Activated naive CD4-positive, alpha-beta T cell treated with anti-CD3 and anti-CD28 coated beads, Interleukin-2, amount 10 ng/mL, durations not matched to agents 7 days and 5 days (primary cell): ENCODE data around the gene CSF1.
"Not testable (repeated sequence)": the region's sequence is repeated elsewhere in the genome, so short reads cannot be mapped to it uniquely, and the experiment has no call there.

Experiments
- CTCF ChIA-PET: fragments of 350-600 bp; sonication (Branson Sonifier 250); formaldehyde crosslinking; loops from one replicate; lab custom pipeline; 2021; ENCODE audit warnings: antibody characterized with exemption; lab: Charles Lee
- DNase-seq: peaks from one replicate; pipeline ENCODE4 v3.0.0-alpha.2; 2020
- H3K27ac Mint-ChIP-seq: one replicate; pipeline ENCODE4 v1.8.0; 2021; ENCODE audit warnings: mild to moderate bottlenecking, moderate library complexity, mixed read lengths
- H3K27me3 Mint-ChIP-seq: one replicate; pipeline ENCODE4 v1.8.0; 2021; ENCODE audit warnings: mild to moderate bottlenecking, mixed read lengths
- H3K36me3 Mint-ChIP-seq: one replicate; pipeline ENCODE4 v1.8.0; 2021; ENCODE audit warnings: mixed read lengths
- H3K4me1 Mint-ChIP-seq: one replicate; pipeline ENCODE4 v1.8.0; 2021; ENCODE audit warnings: mixed read lengths
- H3K4me3 Mint-ChIP-seq: one replicate; pipeline ENCODE4 v1.8.0; 2021; ENCODE audit warnings: mild to moderate bottlenecking, moderate library complexity, mixed read lengths
- H3K9me3 Mint-ChIP-seq: one replicate; pipeline ENCODE4 v1.8.0; 2021; ENCODE audit warnings: mixed read lengths

The CSF1 gene

GRCh38 chr1:109879371-109879770 lies 31.3 kb upstream of the CSF1 start:
- not testable (repeated sequence) for H3K4me1 Mint-ChIP-seq, DNase-seq, H3K36me3 Mint-ChIP-seq, H3K27ac Mint-ChIP-seq, H3K4me3 Mint-ChIP-seq, H3K9me3 Mint-ChIP-seq
- H3K27me3 Mint-ChIP-seq: peaks cover 23% of the 10 kb centered on the region
- CTCF ChIA-PET: interaction anchor here (0.8 kb wide), 1 partner anchor 100 kb away, joined by 3 read pairs; no protein-coding TSS in a partner anchor

GRCh38 chr1:109879881-109880525 lies 30.6 kb upstream of the CSF1 start:
- no peak overlapping the region for H3K27ac Mint-ChIP-seq
- no peak overlapping the region for H3K4me3 Mint-ChIP-seq
- DNase-seq: no peak
- peaks cover 26% of the 10 kb centered on the region for H3K27me3 Mint-ChIP-seq
- peaks cover 3% of the 10 kb centered on the region for H3K4me1 Mint-ChIP-seq
- no peaks in the 10 kb centered on the region for H3K36me3 Mint-ChIP-seq
- no peaks in the 10 kb centered on the region for H3K9me3 Mint-ChIP-seq
- CTCF ChIA-PET: no interaction called here

- peaks cover 31% of the 10 kb centered on the region for H3K27me3 Mint-ChIP-seq
- DNase-seq: no peak
- H3K9me3 Mint-ChIP-seq: no peaks in the 10 kb centered on the region
- H3K4me1 Mint-ChIP-seq: peaks cover 3% of the 10 kb centered on the region
- H3K27ac Mint-ChIP-seq: no peak overlapping the region
- no peaks in the 10 kb centered on the region for H3K36me3 Mint-ChIP-seq
- CTCF ChIA-PET: no interaction called here
- no peak overlapping the region for H3K4me3 Mint-ChIP-seq
Measured at GRCh38 chr1:109880971-109881894, 29.4 kb upstream of the CSF1 start.

- Mint-ChIP-seq H3K36me3 (no peaks in the 10 kb centered on the region), H3K9me3 (no peaks in the 10 kb centered on the region), H3K27me3 (peaks cover 30% of the 10 kb centered on the region), H3K27ac (no peak overlapping the region), H3K4me3 (no peak overlapping the region), H3K4me1 (peaks cover 3% of the 10 kb centered on the region)
- CTCF ChIA-PET: no interaction called here
- DNase-seq: no peak
Measured at GRCh38 chr1:109881906-109882287, 28.8 kb upstream of the CSF1 start.

- CTCF ChIA-PET: interaction anchor here (1.3 kb wide), 1 partner anchor 8 kb away, joined by 4 read pairs; no protein-coding TSS in a partner anchor
- no peak for DNase-seq
- Mint-ChIP-seq H3K4me1 (peaks cover 3% of the 10 kb centered on the region), H3K4me3 (no peak overlapping the region), H3K27me3 (peaks cover 24% of the 10 kb centered on the region), H3K27ac (no peak overlapping the region), H3K36me3 (no peaks in the 10 kb centered on the region), H3K9me3 (no peaks in the 10 kb centered on the region)
Measured at GRCh38 chr1:109882288-109883245, 28.1 kb upstream of the CSF1 start.

- H3K4me1 Mint-ChIP-seq: peaks cover 3% of the 10 kb centered on the region
- CTCF ChIA-PET: interaction anchor here (1.3 kb wide), 1 partner anchor 9 kb away, joined by 4 read pairs; no protein-coding TSS in a partner anchor
- H3K27ac Mint-ChIP-seq: no peak overlapping the region
Measured at GRCh38 chr1:109883248-109883955, 27.2 kb upstream of the CSF1 start.

GRCh38 chr1:109884242-109884891 lies 26.3 kb upstream of the CSF1 start:
- Mint-ChIP-seq H3K9me3 (no peaks in the 10 kb centered on the region), H3K4me1 (peaks cover 3% of the 10 kb centered on the region), H3K36me3 (no peaks in the 10 kb centered on the region), H3K27me3 (peaks cover 25% of the 10 kb centered on the region), H3K27ac (no peak overlapping the region), H3K4me3 (no peak overlapping the region)
- DNase-seq: no peak
- CTCF ChIA-PET: no interaction called here

More at GRCh38 chr1:109883248-109883955, 27.2 kb upstream of the CSF1 start:
- DNase-seq: no peak
- H3K27me3 Mint-ChIP-seq: peaks cover 28% of the 10 kb centered on the region
- no peaks in the 10 kb centered on the region for H3K9me3 Mint-ChIP-seq
- H3K4me3 Mint-ChIP-seq: no peak overlapping the region
- no peaks in the 10 kb centered on the region for H3K36me3 Mint-ChIP-seq

- Mint-ChIP-seq H3K27ac (no peak overlapping the region), H3K4me1 (peaks cover 3% of the 10 kb centered on the region)
- CTCF ChIA-PET: interaction anchor here (1.4 kb wide), 1 partner anchor 94 kb away, joined by 5 read pairs; no protein-coding TSS in a partner anchor
Measured at GRCh38 chr1:109885589-109885988, 25.1 kb upstream of the CSF1 start.

GRCh38 chr1:109886827-109887226 lies 23.8 kb upstream of the CSF1 start:
- Mint-ChIP-seq H3K27ac (no peak overlapping the region), H3K9me3 (no peaks in the 10 kb centered on the region), H3K4me3 (no peak overlapping the region), H3K36me3 (no peaks in the 10 kb centered on the region), H3K27me3 (peaks cover 31% of the 10 kb centered on the region), H3K4me1 (peaks cover 3% of the 10 kb centered on the region)
- CTCF ChIA-PET: interaction anchor here (1.2 to 1.4 kb wide), 2 partner anchors 43 to 96 kb away, joined by 3 to 5 read pairs; no protein-coding TSS in a partner anchor
- DNase-seq: no peak

More at GRCh38 chr1:109885589-109885988, 25.1 kb upstream of the CSF1 start:
- Mint-ChIP-seq H3K9me3 (no peaks in the 10 kb centered on the region), H3K27me3 (peaks cover 31% of the 10 kb centered on the region), H3K4me3 (no peak overlapping the region), H3K36me3 (no peaks in the 10 kb centered on the region)
- no peak for DNase-seq

GRCh38 chr1:109887271-109887670 lies 23.4 kb upstream of the CSF1 start:
- Mint-ChIP-seq H3K27me3 (peaks cover 31% of the 10 kb centered on the region), H3K36me3 (no peaks in the 10 kb centered on the region), H3K9me3 (no peaks in the 10 kb centered on the region), H3K4me3 (no peak overlapping the region), H3K27ac (no peak overlapping the region), H3K4me1 (peaks cover 3% of the 10 kb centered on the region)
- no peak for DNase-seq
- CTCF ChIA-PET: interaction anchor here (1.2 to 1.6 kb wide), 3 partner anchors 10 to 96 kb away, joined by 3 to 5 read pairs (median 4); no protein-coding TSS in a partner anchor

- Mint-ChIP-seq H3K4me1 (peaks cover 3% of the 10 kb centered on the region), H3K36me3 (no peaks in the 10 kb centered on the region), H3K27ac (no peak overlapping the region), H3K4me3 (no peak overlapping the region), H3K9me3 (no peaks in the 10 kb centered on the region), H3K27me3 (peaks cover 31% of the 10 kb centered on the region)
- no peak for DNase-seq
- CTCF ChIA-PET: interaction anchor here (1.6 kb wide), 1 partner anchor 10 kb away, joined by 4 read pairs; no protein-coding TSS in a partner anchor
Measured at GRCh38 chr1:109887884-109888283, 22.8 kb upstream of the CSF1 start.

- Mint-ChIP-seq H3K27me3 (peaks cover 28% of the 10 kb centered on the region), H3K4me1 (no peaks in the 10 kb centered on the region), H3K4me3 (no peak overlapping the region), H3K36me3 (no peaks in the 10 kb centered on the region), H3K9me3 (no peaks in the 10 kb centered on the region), H3K27ac (no peak overlapping the region)
- no peak for DNase-seq
- CTCF ChIA-PET: no interaction called here
Measured at GRCh38 chr1:109889094-109889493, 21.6 kb upstream of the CSF1 start.
